CD1c-positive myeloid dendritic cell (primary cell): ENCODE measurements around the gene PTAFR.
A peak's percentile ranks its signal among the peaks of the same experiment; 100 is the strongest.

ENCODE experiments used
- DNase-seq: peaks from one replicate; pipeline ENCODE4 v3.0.0-alpha.2; 2016; ENCODE audit errors: extremely low spot score

Gene PTAFR

GRCh38 chr1:28145728-28146127 lies 30.8 kb downstream of the PTAFR start:
- DNase-seq, result no peak

- DNase-seq, result peak; percentile 53
Observed at GRCh38 chr1:28144203-28145135, 32.0 kb downstream of the PTAFR start.

GRCh38 chr1:28143496-28144202 lies 32.8 kb downstream of the PTAFR start:
- peak; percentile 50 for DNase-seq

- no peak for DNase-seq
Observed at GRCh38 chr1:28141685-28142084, 34.8 kb downstream of the PTAFR start.

- DNase-seq, result peak; percentile 30
Observed at GRCh38 chr1:28139866-28140265, 36.6 kb downstream of the PTAFR start.

- DNase-seq, result peak; percentile 95
Observed at GRCh38 chr1:28139025-28139712, 37.3 kb downstream of the PTAFR start.

- DNase-seq, result no peak
Observed at GRCh38 chr1:28136922-28137613, 39.4 kb downstream of the PTAFR start.

- DNase-seq, result peak; percentile 23
Observed at GRCh38 chr1:28136169-28136921, 40.1 kb downstream of the PTAFR start.

- DNase-seq, result peak; percentile 83
Observed at GRCh38 chr1:28135371-28136168, 40.9 kb downstream of the PTAFR start.

- no peak for DNase-seq
Observed at GRCh38 chr1:28134651-28135207, 41.8 kb downstream of the PTAFR start.

- peak; percentile 71 for DNase-seq
Observed at GRCh38 chr1:28132171-28133167, 44.0 kb downstream of the PTAFR start.

GRCh38 chr1:28130901-28131300 lies 45.6 kb downstream of the PTAFR start:
- no peak for DNase-seq

GRCh38 chr1:28129150-28129549 lies 47.3 kb downstream of the PTAFR start:
- DNase-seq, result peak; percentile 58

- peak; percentile 76 for DNase-seq
Observed at GRCh38 chr1:28127617-28128257, 48.8 kb downstream of the PTAFR start.

GRCh38 chr1:28126783-28127490 lies 49.6 kb downstream of the PTAFR start:
- peak; percentile 84 for DNase-seq

- DNase-seq, result no peak
Observed at GRCh38 chr1:28126212-28126611, 50.3 kb downstream of the PTAFR start.

GRCh38 chr1:28123461-28123961 lies 53.0 kb downstream of the PTAFR start:
- peak; percentile 91 for DNase-seq
